Caco-2 (cell line): ENCODE results near the gene RAPGEF5. TPM values are rescaled to one million over a fixed set of nuclear protein-coding genes. Genes with fewer than 3 reads are reported as not detected.

Experiments
- BruUV-seq: library from RNA; stranded (reverse); fragments of 400-500 nt; replicated peaks from 2 replicates; lab custom pipeline; 2021; lab: Mats Ljungman, UMichigan
- CTCF ChIA-PET: fragments of 300-600 bp; sonication (Branson Sonifier 250); formaldehyde crosslinking; loops from one replicate; lab custom pipeline; 2022; ENCODE audit warnings: antibody characterized with exemption; lab: Charles Lee
- POLR2A ChIA-PET: fragments of 300-600 bp; sonication (Branson Sonifier 250); formaldehyde crosslinking; loops from one replicate; lab custom pipeline; 2022; ENCODE audit warnings: antibody characterized with exemption; lab: Charles Lee
- DNase-seq, 2 experiments: peaks; one replicate each; pipeline versions ENCODE4 v3.0.0 to v3.0.0-alpha.2; 2020 to 2022
- H3K27me3 ChIP-seq: replicated peaks from 2 replicates; pipeline ENCODE4 v1.6.0; 2011; ENCODE audit warnings: low read length; ENCODE audit not compliant: control insufficient read depth, insufficient read depth
- H3K36me3 ChIP-seq: 2 replicates; pipeline ENCODE4 v1.5.1; 2011; ENCODE audit warnings: low read length; ENCODE audit not compliant: control insufficient read depth, insufficient read depth
- H3K4me1 ChIP-seq: fragments of 250-450 bp; sonication (Bioruptor Pico); 2 replicates; pipeline ENCODE4 v1.5.1; 2020; ENCODE audit warnings: mild to moderate bottlenecking
- H3K4me3 ChIP-seq: 2 replicates; pipeline ENCODE4 v1.5.1; 2011; ENCODE audit warnings: low read depth, mild to moderate bottlenecking, control low read depth, low read length
- H3K9me3 ChIP-seq: fragments of 250-450 bp; sonication (Bioruptor Pico); 2 replicates; pipeline ENCODE4 v1.5.1; 2020; ENCODE audit warnings: mild to moderate bottlenecking, moderate library complexity
- H3K27ac Mint-ChIP-seq: one replicate; pipeline ENCODE4 v1.8.0; 2022; ENCODE audit warnings: mixed read lengths; ENCODE audit not compliant: unreplicated experiment
- H3K27me3 Mint-ChIP-seq: one replicate; pipeline ENCODE4 v1.8.0; 2022; ENCODE audit warnings: mixed read lengths; ENCODE audit not compliant: insufficient read depth, unreplicated experiment
- H3K36me3 Mint-ChIP-seq: one replicate; pipeline ENCODE4 v1.8.0; 2022; ENCODE audit warnings: mild to moderate bottlenecking, mixed read lengths; ENCODE audit not compliant: insufficient read depth, unreplicated experiment
- H3K4me1 Mint-ChIP-seq: one replicate; pipeline ENCODE4 v1.8.0; 2022; ENCODE audit warnings: low read depth, mixed read lengths; ENCODE audit not compliant: unreplicated experiment
- H3K4me3 Mint-ChIP-seq: one replicate; pipeline ENCODE4 v1.8.0; 2022; ENCODE audit warnings: mild to moderate bottlenecking, moderate library complexity, mixed read lengths; ENCODE audit not compliant: unreplicated experiment
- H3K9me3 Mint-ChIP-seq: one replicate; pipeline ENCODE4 v1.8.0; 2022; ENCODE audit warnings: mixed read lengths; ENCODE audit not compliant: unreplicated experiment
- intact Hi-C: fragments of 100-400 bp; cut with micrococcal nuclease; formaldehyde crosslinking; loops from one replicate; pipeline ENCODE4 v1.10.0; 2022; ENCODE audit not compliant: unreplicated experiment
- total RNA-seq: library from RNA; stranded (reverse); gene quantifications from 2 replicates; pipeline ENCODE4 v1.2.3, GENCODE V29; 2022
- TF ChIP-seq, protein P1 (sequence below), 2 experiments: fragments of 200-600 bp in 1 of 2; IDR thresholded peaks; 1 replicate in 1 of 2; 2 replicates in 1 of 2; pipeline versions ENCODE4 v1.5.1 to v1.8.0; 2011 to 2022; ENCODE audit warnings: antibody characterized with exemption in 1 of 2, control low read depth in 1 of 2, inconsistent platforms in 1 of 2, low read depth in 1 of 2, low read length in 1 of 2, mild to moderate bottlenecking in 1 of 2, moderate library complexity in 1 of 2; ENCODE audit not compliant: insufficient read depth in 1 of 2, severe bottlenecking in 1 of 2, unreplicated experiment in 1 of 2

Gene RAPGEF5
- total RNA-seq, 1 experiment from 2014 or later: 16.9 TPM

DNA sequence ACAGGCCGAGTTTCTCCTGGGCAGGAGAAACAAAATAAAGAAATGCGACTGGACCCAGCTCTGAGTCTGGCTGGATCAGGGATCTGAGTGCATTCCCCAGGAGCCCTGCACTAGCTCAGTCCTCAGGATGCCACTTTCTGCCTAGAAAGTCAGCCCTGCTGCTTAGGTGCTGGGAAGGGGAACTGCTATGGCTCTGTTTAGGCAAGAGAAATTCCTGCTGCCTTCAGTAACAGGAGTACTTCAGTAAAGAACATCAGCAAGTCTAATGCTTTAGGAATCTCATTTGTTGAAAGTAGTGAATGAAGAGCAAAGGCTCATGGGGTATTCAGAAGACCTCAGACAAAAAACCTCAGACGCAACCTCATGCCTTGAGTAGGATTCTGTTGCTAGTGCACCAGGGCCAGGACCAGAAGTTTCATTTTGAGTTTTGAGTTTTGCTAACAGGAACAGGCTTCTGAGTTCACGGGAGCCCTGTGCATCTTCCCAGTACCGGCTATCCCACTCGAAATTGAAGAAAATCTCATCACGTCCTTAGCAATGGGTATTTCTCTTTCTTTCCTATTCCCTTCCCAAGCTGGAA, 240.4 kb downstream of the RAPGEF5 start:
- no peaks in the 10 kb centered on the region for H3K36me3 ChIP-seq
- no peaks in the 10 kb centered on the region for H3K9me3 ChIP-seq
- no peaks in the 10 kb centered on the region for H3K27me3 ChIP-seq
- TF ChIP-seq, protein P1, sequence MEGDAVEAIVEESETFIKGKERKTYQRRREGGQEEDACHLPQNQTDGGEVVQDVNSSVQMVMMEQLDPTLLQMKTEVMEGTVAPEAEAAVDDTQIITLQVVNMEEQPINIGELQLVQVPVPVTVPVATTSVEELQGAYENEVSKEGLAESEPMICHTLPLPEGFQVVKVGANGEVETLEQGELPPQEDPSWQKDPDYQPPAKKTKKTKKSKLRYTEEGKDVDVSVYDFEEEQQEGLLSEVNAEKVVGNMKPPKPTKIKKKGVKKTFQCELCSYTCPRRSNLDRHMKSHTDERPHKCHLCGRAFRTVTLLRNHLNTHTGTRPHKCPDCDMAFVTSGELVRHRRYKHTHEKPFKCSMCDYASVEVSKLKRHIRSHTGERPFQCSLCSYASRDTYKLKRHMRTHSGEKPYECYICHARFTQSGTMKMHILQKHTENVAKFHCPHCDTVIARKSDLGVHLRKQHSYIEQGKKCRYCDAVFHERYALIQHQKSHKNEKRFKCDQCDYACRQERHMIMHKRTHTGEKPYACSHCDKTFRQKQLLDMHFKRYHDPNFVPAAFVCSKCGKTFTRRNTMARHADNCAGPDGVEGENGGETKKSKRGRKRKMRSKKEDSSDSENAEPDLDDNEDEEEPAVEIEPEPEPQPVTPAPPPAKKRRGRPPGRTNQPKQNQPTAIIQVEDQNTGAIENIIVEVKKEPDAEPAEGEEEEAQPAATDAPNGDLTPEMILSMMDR (IDR thresholded peaks at IDR 0.05; ENCODE audit: insufficient read depth in 1 of 2, low read depth in 1 of 2, low read length in 1 of 2, severe bottlenecking in 1 of 2, unreplicated experiment in 1 of 2): no peak
- CTCF ChIA-PET: no interaction called here
- intact Hi-C loops: no loop called here
- Mint-ChIP-seq H3K9me3 (no peaks in the 10 kb centered on the region), H3K27me3 (no peaks in the 10 kb centered on the region), H3K36me3 (no peaks in the 10 kb centered on the region), H3K4me1 (no peaks in the 10 kb centered on the region), H3K4me3 (no peak overlapping the region), H3K27ac (no peak overlapping the region)
- peak in 1 of 2 experiments; percentile 16 for DNase-seq
- POLR2A ChIA-PET: no interaction called here
- no TSS peak for BruUV-seq
- no peaks in the 10 kb centered on the region for H3K4me1 ChIP-seq
- H3K4me3 ChIP-seq: no peak overlapping the region

DNA sequence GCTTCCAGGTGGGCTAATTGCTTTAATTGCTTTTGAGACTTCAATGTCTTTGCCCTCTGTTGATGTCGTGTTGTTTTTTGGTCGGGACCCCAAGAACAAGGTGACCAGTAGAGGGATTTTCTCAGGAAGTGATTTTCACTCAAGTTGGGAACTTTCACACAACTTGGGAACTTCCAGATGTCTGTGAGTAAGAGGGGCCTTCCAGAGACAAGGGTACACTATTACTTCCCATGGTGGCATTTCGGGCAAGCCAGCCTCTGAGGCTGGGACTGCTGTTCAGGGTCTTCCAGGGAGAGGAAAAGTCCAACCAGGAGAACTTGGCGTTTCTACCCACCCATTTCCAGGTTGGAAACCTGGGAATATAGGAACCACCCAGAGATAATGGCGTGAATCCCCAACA, 241.3 kb downstream of the RAPGEF5 start:
- H3K27ac Mint-ChIP-seq: no peak overlapping the region
- no peaks in the 10 kb centered on the region for H3K27me3 Mint-ChIP-seq
- H3K36me3 Mint-ChIP-seq: no peaks in the 10 kb centered on the region
- ChIA-PET POLR2A (no interaction called here), CTCF (no interaction called here)
- no peaks in the 10 kb centered on the region for H3K36me3 ChIP-seq
- no peaks in the 10 kb centered on the region for H3K4me1 ChIP-seq
- intact Hi-C loops: no loop called here
- H3K4me3 ChIP-seq: no peak overlapping the region
- TF ChIP-seq, protein P1 (IDR thresholded peaks at IDR 0.05; ENCODE audit: insufficient read depth in 1 of 2, low read depth in 1 of 2, low read length in 1 of 2, severe bottlenecking in 1 of 2, unreplicated experiment in 1 of 2): no peak
- no TSS peak for BruUV-seq
- H3K9me3 ChIP-seq: no peaks in the 10 kb centered on the region
- no peak overlapping the region for H3K4me3 Mint-ChIP-seq
- no peaks in the 10 kb centered on the region for H3K4me1 Mint-ChIP-seq
- DNase-seq: peak in 1 of 2 experiments; percentile 5
- no peaks in the 10 kb centered on the region for H3K9me3 Mint-ChIP-seq
- no peaks in the 10 kb centered on the region for H3K27me3 ChIP-seq

DNA sequence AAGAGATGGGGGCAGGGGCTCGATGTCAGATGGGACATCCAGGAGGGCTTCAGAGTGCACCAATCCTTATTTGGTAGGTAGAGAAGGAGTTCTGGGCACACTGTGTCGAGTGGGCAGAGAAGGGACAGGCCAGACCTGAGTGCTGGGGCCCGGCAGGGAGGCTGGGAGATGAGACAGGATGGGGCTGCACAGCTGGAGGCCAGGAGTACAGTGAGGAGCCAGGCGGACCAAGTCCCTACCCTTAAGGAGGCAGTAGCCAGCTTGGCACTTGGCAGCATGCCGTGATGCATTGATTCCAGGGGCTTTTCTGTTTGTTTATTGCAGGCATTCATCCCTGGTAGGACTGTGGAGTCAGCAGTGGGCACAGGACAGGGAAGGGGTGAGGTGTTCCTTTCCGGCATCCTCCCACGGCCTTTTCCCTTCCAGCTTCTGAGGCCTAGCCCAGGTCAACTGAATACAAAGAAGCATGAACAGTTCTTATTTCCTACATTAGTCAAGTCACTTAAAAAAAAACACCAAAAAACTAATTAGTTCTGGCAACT, 242.4 kb downstream of the RAPGEF5 start:
- Histone ChIP-seq H3K9me3 (no peaks in the 10 kb centered on the region), H3K4me3 (no peak overlapping the region), H3K27me3 (no peaks in the 10 kb centered on the region), H3K4me1 (no peaks in the 10 kb centered on the region), H3K36me3 (no peaks in the 10 kb centered on the region)
- no TSS peak for BruUV-seq
- no peak overlapping the region for H3K27ac Mint-ChIP-seq
- intact Hi-C loops: no loop called here
- POLR2A ChIA-PET: no interaction called here
- H3K4me3 Mint-ChIP-seq: no peak overlapping the region
- H3K36me3 Mint-ChIP-seq: no peaks in the 10 kb centered on the region
- H3K27me3 Mint-ChIP-seq: no peaks in the 10 kb centered on the region
- CTCF ChIA-PET: no interaction called here
- TF ChIP-seq, protein P1 (IDR thresholded peaks at IDR 0.05; ENCODE audit: insufficient read depth in 1 of 2, low read depth in 1 of 2, low read length in 1 of 2, severe bottlenecking in 1 of 2, unreplicated experiment in 1 of 2): no peak
- no peaks in the 10 kb centered on the region for H3K9me3 Mint-ChIP-seq
- no peaks in the 10 kb centered on the region for H3K4me1 Mint-ChIP-seq
- DNase-seq: peak in 1 of 2 experiments; percentile 14
